ENCODE results near the gene JOSD2. TPM values are rescaled to one million over a fixed set of nuclear protein-coding genes. Genes with fewer than 3 reads are reported as not detected.

The JOSD2 gene
- total and polyA plus RNA-seq, 9 of the 15 experiments (the other 6 are each of a cell fraction or from before 2014, with no cell fraction given), result 0.06 to 14.4 (median 3.1) TPM

DNA sequence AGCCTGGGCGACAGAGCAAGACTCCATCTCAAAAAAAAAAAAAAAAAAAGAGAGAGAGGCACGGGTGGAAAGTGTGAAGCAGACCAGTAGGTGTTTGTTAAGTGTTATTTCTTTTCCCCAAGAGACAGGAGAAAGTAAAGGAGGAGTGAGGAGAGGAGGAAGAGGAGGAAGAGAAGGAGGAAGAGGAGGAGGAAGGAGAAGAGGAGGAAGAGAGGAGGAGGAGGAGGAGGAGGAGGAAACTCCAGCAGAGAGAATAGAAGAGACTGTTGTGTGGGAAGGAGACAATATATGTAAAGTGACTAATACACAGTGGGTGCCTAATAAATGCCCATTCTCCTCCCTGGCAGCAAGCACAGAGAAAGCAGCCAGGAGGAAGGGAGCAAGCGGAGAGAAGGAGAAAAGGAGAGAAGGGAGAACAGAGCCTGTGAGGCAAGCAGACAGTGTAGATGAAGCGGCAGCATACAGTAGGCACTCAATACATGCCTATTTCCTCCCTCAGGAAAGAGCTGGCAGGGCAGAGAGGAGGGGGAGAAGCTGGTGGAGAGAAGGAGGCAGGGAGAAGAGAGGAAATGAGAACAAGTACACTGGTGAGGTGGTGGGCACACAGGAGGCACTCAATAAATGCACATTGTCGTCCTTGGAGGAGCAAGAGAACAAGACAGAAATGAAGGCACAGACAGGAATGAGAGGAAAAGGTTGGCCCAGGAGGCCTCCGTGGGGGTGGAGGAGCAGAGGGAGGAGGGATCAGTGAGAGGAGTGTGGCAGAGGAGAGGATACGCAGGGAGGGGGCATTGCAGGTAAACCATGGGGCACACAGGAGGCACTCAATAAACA is 16.6 kb downstream of the JOSD2 start:
- intact Hi-C loops (cut with micrococcal nuclease) (no loop called here), in situ Hi-C loops (cut with MboI) (no loop called here)
- H3K79me2 ChIP-seq (ENCODE audit: control insufficient read depth, insufficient read depth, low read length), result no peaks in the 10 kb centered on the region
- WGBS (ENCODE audit: insufficient coverage, low coverage, missing lambda C conversion rate), result 46% methylated on average over 4 of the region's 7 CpGs
- H4K20me1 ChIP-seq (replicated peaks; ENCODE audit: control insufficient read depth, insufficient read depth, low read length), result no peaks in the 10 kb centered on the region
- no peak overlapping the region for H3K27ac ChIP-seq (ENCODE audit: extremely low read depth, low read depth, low read length)
- H3K4me1 ChIP-seq (replicated peaks in 1 of 2; ENCODE audit: control insufficient read depth in 2 of 2, insufficient read depth in 2 of 2, low read length in 2 of 2), result peaks cover 3 to 25% of the 10 kb centered on the region in 2 experiments; a peak in 3 of 5 replicates
- no peak overlapping the region for H2AFZ ChIP-seq (ENCODE audit: low read depth, low read length)
- no peak for ATAC-seq
- FAIRE-seq, result no peak
- H3K27me3 ChIP-seq (ENCODE audit: control insufficient read depth in 2 of 2, insufficient read depth in 2 of 2, low read length in 2 of 2), result peaks cover 0 to 10% of the 10 kb centered on the region in 2 experiments; a peak in 2 of 5 replicates
- POLR2A ChIA-PET, result interaction anchor here (0.6 kb wide), 2 partner anchors 148 to 225 kb away, joined by 3 to 5 read pairs; no protein-coding TSS in a partner anchor
- DNase-seq (ENCODE audit: extremely low read depth in 1 of 4, low spot score in 3 of 4), result no peak
- CTCF ChIA-PET (ENCODE audit: low intra/inter-chr PET ratio), result no interaction called here
- no peaks in the 10 kb centered on the region for H3K36me3 ChIP-seq (ENCODE audit: control insufficient read depth, insufficient read depth, low read length)
- BruUV-seq (replicated peaks), result no TSS peak
- no peak overlapping the region for H3K4me2 ChIP-seq (ENCODE audit: insufficient read depth, low read length)
- no peak for TF ChIP-seq ZNF76 (CRISPR knock-in tag; IDR thresholded peaks at IDR 0.05; ENCODE audit: borderline replicate concordance)
- TF ChIP-seq KDM1A (IDR thresholded peaks at IDR 0.05), result peak in 1 of 2 experiments; percentile 37; a peak in 1 of 4 replicates
- no peak for TF ChIP-seq ZBTB17 (CRISPR knock-in tag; IDR thresholded peaks at IDR 0.05)
- TF ChIP-seq, protein P1, sequence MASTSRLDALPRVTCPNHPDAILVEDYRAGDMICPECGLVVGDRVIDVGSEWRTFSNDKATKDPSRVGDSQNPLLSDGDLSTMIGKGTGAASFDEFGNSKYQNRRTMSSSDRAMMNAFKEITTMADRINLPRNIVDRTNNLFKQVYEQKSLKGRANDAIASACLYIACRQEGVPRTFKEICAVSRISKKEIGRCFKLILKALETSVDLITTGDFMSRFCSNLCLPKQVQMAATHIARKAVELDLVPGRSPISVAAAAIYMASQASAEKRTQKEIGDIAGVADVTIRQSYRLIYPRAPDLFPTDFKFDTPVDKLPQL (IDR thresholded peaks at IDR 0.05; ENCODE audit: extremely low read depth, insufficient read length), result no peak
- TF ChIP-seq ZNF263 (CRISPR knock-in tag; IDR thresholded peaks at IDR 0.05; ENCODE audit: borderline replicate concordance), result peak; percentile 93
- no peak for TF ChIP-seq SNIP1 (IDR thresholded peaks at IDR 0.05; ENCODE audit: low read depth)
- TF ChIP-seq, protein P2, sequence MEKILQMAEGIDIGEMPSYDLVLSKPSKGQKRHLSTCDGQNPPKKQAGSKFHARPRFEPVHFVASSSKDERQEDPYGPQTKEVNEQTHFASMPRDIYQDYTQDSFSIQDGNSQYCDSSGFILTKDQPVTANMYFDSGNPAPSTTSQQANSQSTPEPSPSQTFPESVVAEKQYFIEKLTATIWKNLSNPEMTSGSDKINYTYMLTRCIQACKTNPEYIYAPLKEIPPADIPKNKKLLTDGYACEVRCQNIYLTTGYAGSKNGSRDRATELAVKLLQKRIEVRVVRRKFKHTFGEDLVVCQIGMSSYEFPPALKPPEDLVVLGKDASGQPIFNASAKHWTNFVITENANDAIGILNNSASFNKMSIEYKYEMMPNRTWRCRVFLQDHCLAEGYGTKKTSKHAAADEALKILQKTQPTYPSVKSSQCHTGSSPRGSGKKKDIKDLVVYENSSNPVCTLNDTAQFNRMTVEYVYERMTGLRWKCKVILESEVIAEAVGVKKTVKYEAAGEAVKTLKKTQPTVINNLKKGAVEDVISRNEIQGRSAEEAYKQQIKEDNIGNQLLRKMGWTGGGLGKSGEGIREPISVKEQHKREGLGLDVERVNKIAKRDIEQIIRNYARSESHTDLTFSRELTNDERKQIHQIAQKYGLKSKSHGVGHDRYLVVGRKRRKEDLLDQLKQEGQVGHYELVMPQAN (IDR thresholded peaks at IDR 0.05; ENCODE audit: borderline replicate concordance), result no peak
- TF ChIP-seq NFE2L1 (tag; IDR thresholded peaks at IDR 0.05; ENCODE audit: borderline replicate concordance, low read depth), result no peak
- no peak for TF ChIP-seq ARNT (IDR thresholded peaks at IDR 0.05)
- no peak for TF ChIP-seq ZNF134 (CRISPR knock-in tag; conservative IDR thresholded peaks at IDR 0.05)
- no peak for TF ChIP-seq KLF16 (IDR thresholded peaks at IDR 0.05)
- no peak for TF ChIP-seq NRF1 (conservative IDR thresholded peaks at IDR 0.05 in 1 of 2, IDR thresholded peaks at IDR 0.05 in 1 of 2)
- TF ChIP-seq, protein P3, sequence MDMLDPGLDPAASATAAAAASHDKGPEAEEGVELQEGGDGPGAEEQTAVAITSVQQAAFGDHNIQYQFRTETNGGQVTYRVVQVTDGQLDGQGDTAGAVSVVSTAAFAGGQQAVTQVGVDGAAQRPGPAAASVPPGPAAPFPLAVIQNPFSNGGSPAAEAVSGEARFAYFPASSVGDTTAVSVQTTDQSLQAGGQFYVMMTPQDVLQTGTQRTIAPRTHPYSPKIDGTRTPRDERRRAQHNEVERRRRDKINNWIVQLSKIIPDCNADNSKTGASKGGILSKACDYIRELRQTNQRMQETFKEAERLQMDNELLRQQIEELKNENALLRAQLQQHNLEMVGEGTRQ (CRISPR knock-in tag; IDR thresholded peaks at IDR 0.05), result no peak
- TF ChIP-seq BCOR (IDR thresholded peaks at IDR 0.05), result peak; percentile 69; the same call in 1 of the 2 replicates
- TF ChIP-seq PTRF (tag; IDR thresholded peaks at IDR 0.05), result no peak
- no peak overlapping the region for H3K4me3 ChIP-seq
- H3K9me1 ChIP-seq (ENCODE audit: control insufficient read depth, insufficient read depth, low read length), result no peaks in the 10 kb centered on the region
- H3K9ac ChIP-seq (ENCODE audit: insufficient read depth in 1 of 2, low read depth in 2 of 2, low read length in 2 of 2), result no peak overlapping the region
- no peaks in the 10 kb centered on the region for H3K9me3 ChIP-seq (replicated peaks; ENCODE audit: control insufficient read depth, insufficient read depth, low read depth, low read length)
